Measurements from ENCODE around the gene ITPK1. TPM values are rescaled to one million over a fixed set of nuclear protein-coding genes. Genes with fewer than 3 reads are reported as not detected.

ITPK1 gene
- total and polyA plus RNA-seq, 2 donors (not counting 3 experiments of a cell fraction or from before 2014, with no cell fraction given): 39.6 to 51.8 TPM

DNA sequence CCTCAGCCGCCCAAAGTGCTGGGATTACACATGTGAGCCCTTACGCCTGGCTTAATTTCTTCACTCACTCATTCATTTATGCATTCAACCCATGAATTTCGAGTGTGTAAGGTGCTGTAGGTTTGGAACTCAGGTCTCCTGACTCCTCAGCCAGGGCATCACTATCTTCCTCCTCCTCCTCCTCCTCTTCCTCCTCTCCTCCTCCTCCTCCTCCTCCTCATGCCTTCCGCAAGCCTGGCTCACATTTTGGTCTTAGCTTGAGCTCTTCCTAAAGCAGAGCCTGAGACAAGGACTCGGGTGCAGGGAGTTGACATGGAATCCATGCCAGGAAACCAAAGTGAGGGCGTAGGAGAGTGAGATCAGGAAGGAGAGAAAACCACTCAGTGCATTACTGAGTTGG lies 213.5 kb downstream of the ITPK1 start:
- H3K79me2 ChIP-seq (ENCODE audit: control insufficient read depth, insufficient read depth, low read length): no peaks in the 10 kb centered on the region
- H3K27me3 ChIP-seq (ENCODE audit: control insufficient read depth in 2 of 2, insufficient read depth in 2 of 2, low read length in 2 of 2): peaks cover 0 to 15% of the 10 kb centered on the region in 2 experiments
- BruUV-seq (replicated peaks): no TSS peak
- ChIA-PET POLR2A (interaction anchor here (0.7 kb wide), 1 partner anchor 283 kb away, joined by 3 read pairs; the partner anchor contains the start of gene LYSET), CTCF (no interaction called here)
- TF ChIP-seq POLR2AphosphoS5 (IDR thresholded peaks at IDR 0.05; ENCODE audit: insufficient read depth, low read depth, low read length) (no peak), FOS (IDR thresholded peaks at IDR 0.05; ENCODE audit: borderline replicate concordance, insufficient read depth, low read length) (no peak), GATA2 (IDR thresholded peaks at IDR 0.05; ENCODE audit: insufficient read depth, insufficient read length, low read depth, low read length) (no peak), POLR2A (IDR thresholded peaks at IDR 0.05; ENCODE audit: low read depth, low read length) (no peak), JUN (IDR thresholded peaks at IDR 0.05; ENCODE audit: borderline replicate concordance, insufficient read depth, insufficient read length, low read depth) (no peak), EZH2 (IDR thresholded peaks at IDR 0.05; ENCODE audit: borderline replicate concordance, low read depth, low read length, severe bottlenecking) (no peak), MYC (IDR thresholded peaks at IDR 0.05; ENCODE audit: low read depth, low read length) (no peak)
- TF ChIP-seq, protein P1, sequence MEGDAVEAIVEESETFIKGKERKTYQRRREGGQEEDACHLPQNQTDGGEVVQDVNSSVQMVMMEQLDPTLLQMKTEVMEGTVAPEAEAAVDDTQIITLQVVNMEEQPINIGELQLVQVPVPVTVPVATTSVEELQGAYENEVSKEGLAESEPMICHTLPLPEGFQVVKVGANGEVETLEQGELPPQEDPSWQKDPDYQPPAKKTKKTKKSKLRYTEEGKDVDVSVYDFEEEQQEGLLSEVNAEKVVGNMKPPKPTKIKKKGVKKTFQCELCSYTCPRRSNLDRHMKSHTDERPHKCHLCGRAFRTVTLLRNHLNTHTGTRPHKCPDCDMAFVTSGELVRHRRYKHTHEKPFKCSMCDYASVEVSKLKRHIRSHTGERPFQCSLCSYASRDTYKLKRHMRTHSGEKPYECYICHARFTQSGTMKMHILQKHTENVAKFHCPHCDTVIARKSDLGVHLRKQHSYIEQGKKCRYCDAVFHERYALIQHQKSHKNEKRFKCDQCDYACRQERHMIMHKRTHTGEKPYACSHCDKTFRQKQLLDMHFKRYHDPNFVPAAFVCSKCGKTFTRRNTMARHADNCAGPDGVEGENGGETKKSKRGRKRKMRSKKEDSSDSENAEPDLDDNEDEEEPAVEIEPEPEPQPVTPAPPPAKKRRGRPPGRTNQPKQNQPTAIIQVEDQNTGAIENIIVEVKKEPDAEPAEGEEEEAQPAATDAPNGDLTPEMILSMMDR (IDR thresholded peaks at IDR 0.05; ENCODE audit: extremely low read depth in 1 of 2, insufficient read depth in 1 of 2, low read depth in 1 of 2, low read length in 2 of 2): no peak
- TF ChIP-seq, protein P2, sequence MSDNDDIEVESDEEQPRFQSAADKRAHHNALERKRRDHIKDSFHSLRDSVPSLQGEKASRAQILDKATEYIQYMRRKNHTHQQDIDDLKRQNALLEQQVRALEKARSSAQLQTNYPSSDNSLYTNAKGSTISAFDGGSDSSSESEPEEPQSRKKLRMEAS (IDR thresholded peaks at IDR 0.05; ENCODE audit: insufficient read depth, insufficient read length): no peak
- H3K36me3 ChIP-seq (ENCODE audit: control insufficient read depth in 2 of 2, extremely low read depth in 1 of 2, insufficient read depth in 2 of 2, low read length in 2 of 2): no peaks in the 10 kb centered on the region
- no peaks in the 10 kb centered on the region for H3K9me1 ChIP-seq (replicated peaks; ENCODE audit: control insufficient read depth, extremely low read depth, insufficient read depth, low read length)
- no peak overlapping the region for H3K27ac ChIP-seq (ENCODE audit: insufficient read depth, low read depth, low read length)
- no peak for FAIRE-seq
- dilution Hi-C loops (cut with MboI; ENCODE audit: extremely low pct_ligation_motif_present, low sequenced_read_pairs) (no loop called here), intact Hi-C loops (cut with micrococcal nuclease) (no loop called here)
- DNase-seq (ENCODE audit: low read depth, low spot score): no peak
- H3K9ac ChIP-seq (replicated peaks; ENCODE audit: extremely low read depth, insufficient read depth, low read length): no peak overlapping the region
- H3K9me3 ChIP-seq (replicated peaks; ENCODE audit: control insufficient read depth, insufficient read depth, low read length): no peaks in the 10 kb centered on the region
- no peak overlapping the region for H3K4me3 ChIP-seq (replicated peaks in 1 of 3; ENCODE audit: insufficient read depth in 1 of 3, low read depth in 1 of 3, low read length in 3 of 3)
- no peak overlapping the region for H3K4me2 ChIP-seq (ENCODE audit: insufficient read depth, low read length)
- H3K4me1 ChIP-seq (ENCODE audit: control insufficient read depth, extremely low read depth, insufficient read depth, low read length): no peaks in the 10 kb centered on the region
- no peak overlapping the region for H2AFZ ChIP-seq (ENCODE audit: low read depth, low read length)
- H4K20me1 ChIP-seq (replicated peaks; ENCODE audit: control insufficient read depth, extremely low read depth, insufficient read depth, low read length): no peaks in the 10 kb centered on the region
